Lung microvascular endothelial cell (primary cell): Measurements from ENCODE around the gene PRSS53. TPM values are rescaled to one million over a fixed set of nuclear protein-coding genes. Genes with fewer than 3 reads are reported as not detected.

Source experiments
- DNase-seq, 2 donors: peaks; one replicate each; pipeline versions ENCODE4 v3.0.0 to v3.0.0-alpha.2; 2010; ENCODE audit warnings: low read depth in 2 of 2
- total RNA-seq: library from RNA; depleted of rRNA; stranded (reverse); fragments of >200 nt; gene quantifications from 2 replicates; pipeline ENCODE4 v1.2.1, GENCODE V29; 2014

PRSS53 gene
- total RNA-seq, 1 donor from 2014 or later, result 0.40 TPM

- DNase-seq, result peak; percentile 98
These were observed 5.8 kb upstream of the PRSS53 start, which contains the start of gene VKORC1 for GRCh38 chr16:31094424-31095120. TSS of gene VKORC1 (minus strand) at chr16:31094797. CDS start at chr16:31094729, 68 bp downstream.

- no peak for DNase-seq
These were observed 5.3 kb upstream of the PRSS53 start for GRCh38 chr16:31094088-31094423.

GRCh38 chr16:31093132-31093703 is 4.5 kb upstream of the PRSS53 start:
- peak in 1 of 2 donors; percentile 27 for DNase-seq

GRCh38 chr16:31092330-31092729 is 3.6 kb upstream of the PRSS53 start:
- no peak for DNase-seq

GRCh38 chr16:31090540-31090939 is 1.8 kb upstream of the PRSS53 start:
- no peak for DNase-seq

GRCh38 chr16:31089199-31089598 is 456 bp upstream of the PRSS53 start:
- DNase-seq, result no peak

- no peak for DNase-seq
These were observed 772 bp downstream of the PRSS53 start for GRCh38 chr16:31087971-31088370.

GRCh38 chr16:31087481-31087880 is 1.3 kb downstream of the PRSS53 start:
- no peak for DNase-seq

- no peak for DNase-seq
These were observed 2.2 kb downstream of the PRSS53 start for GRCh38 chr16:31086629-31086906.

GRCh38 chr16:31085873-31086628 is 2.7 kb downstream of the PRSS53 start:
- DNase-seq, result no peak

GRCh38 chr16:31085411-31085810 is 3.3 kb downstream of the PRSS53 start:
- DNase-seq, result no peak

- DNase-seq, result no peak
These were observed 4.0 kb downstream of the PRSS53 start for GRCh38 chr16:31084584-31085302.

GRCh38 chr16:31083981-31084380 is 4.8 kb downstream of the PRSS53 start:
- DNase-seq, result no peak

- DNase-seq, result no peak
These were observed 5.2 kb downstream of the PRSS53 start for GRCh38 chr16:31083556-31083955.

- no peak for DNase-seq
These were observed 5.7 kb downstream of the PRSS53 start for GRCh38 chr16:31083081-31083480.

- DNase-seq, result no peak
These were observed 6.2 kb downstream of the PRSS53 start for GRCh38 chr16:31082368-31083045.

- no peak for DNase-seq
These were observed 7.1 kb downstream of the PRSS53 start for GRCh38 chr16:31081428-31082351.

- DNase-seq, result no peak
These were observed 7.9 kb downstream of the PRSS53 start for GRCh38 chr16:31080756-31081419.

GRCh38 chr16:31080035-31080629 is 8.6 kb downstream of the PRSS53 start:
- no peak for DNase-seq
